H9 (cell line): ENCODE results near the gene CPA4. TPM values are rescaled to one million over a fixed set of nuclear protein-coding genes. Genes with fewer than 3 reads are reported as not detected.

Experiments
- DNase-seq: peaks from one replicate; pipeline ENCODE4 v3.0.0-alpha.2; 2017
- H2AFZ ChIP-seq: one replicate; pipeline ENCODE4 v1.6.1; 2013; ENCODE audit warnings: mild to moderate bottlenecking, low read length, control low read depth, moderate library complexity
- H2AK5ac ChIP-seq: 2 replicates; pipeline ENCODE4 v1.6.1; 2013; ENCODE audit warnings: low read length, control low read depth, mixed read lengths; ENCODE audit not compliant: insufficient read length
- H2BK120ac ChIP-seq: one replicate; pipeline ENCODE4 v1.6.1; 2013; ENCODE audit warnings: low read depth, mild to moderate bottlenecking, low read length, control low read depth, inconsistent platforms; ENCODE audit not compliant: poor library complexity, severe bottlenecking
- H2BK12ac ChIP-seq: 2 replicates; pipeline ENCODE4 v1.6.1; 2013; ENCODE audit warnings: low read length, control low read depth, mixed read lengths, low read depth; ENCODE audit not compliant: insufficient read length
- H2BK15ac ChIP-seq: 2 replicates; pipeline ENCODE4 v1.6.1; 2013; ENCODE audit warnings: low read depth, low read length, control low read depth
- H2BK20ac ChIP-seq: one replicate; pipeline ENCODE4 v1.6.1; 2013; ENCODE audit warnings: low read depth, mild to moderate bottlenecking, low read length, control low read depth, inconsistent platforms; ENCODE audit not compliant: poor library complexity, severe bottlenecking
- H2BK5ac ChIP-seq: 2 replicates; pipeline ENCODE4 v1.6.1; 2013; ENCODE audit warnings: low read length, control low read depth, mixed read lengths; ENCODE audit not compliant: insufficient read length
- H3K14ac ChIP-seq: 2 replicates; pipeline ENCODE4 v1.6.1; 2013; ENCODE audit warnings: low read length, control low read depth; ENCODE audit not compliant: insufficient read depth
- H3K18ac ChIP-seq: 2 replicates; pipeline ENCODE4 v1.6.1; 2013; ENCODE audit warnings: low read depth, mild to moderate bottlenecking, mixed read lengths, low read length, control low read depth; ENCODE audit not compliant: insufficient read length
- H3K23ac ChIP-seq: 2 replicates; pipeline ENCODE4 v1.6.1; 2013; ENCODE audit warnings: low read length, control low read depth, mixed read lengths, low read depth; ENCODE audit not compliant: insufficient read length
- H3K23me2 ChIP-seq: 2 replicates; pipeline ENCODE4 v1.6.1; 2013; ENCODE audit warnings: low read depth, mild to moderate bottlenecking, mixed read lengths, low read length, control low read depth; ENCODE audit not compliant: insufficient read length, poor library complexity, severe bottlenecking
- H3K27ac ChIP-seq: 2 replicates; pipeline ENCODE4 v1.5.1; 2013; ENCODE audit warnings: low read length, control low read depth, mixed read lengths, low read depth; ENCODE audit not compliant: insufficient read length
- H3K27me3 ChIP-seq: 2 replicates; pipeline ENCODE4 v1.6.1; 2013; ENCODE audit warnings: low read length, control low read depth, inconsistent platforms; ENCODE audit not compliant: insufficient read depth
- H3K4ac ChIP-seq: 2 replicates; pipeline ENCODE4 v1.6.1; 2013; ENCODE audit warnings: low read depth, mild to moderate bottlenecking, control low read depth, inconsistent platforms, low read length, moderate library complexity
- H3K4me1 ChIP-seq: 2 replicates; pipeline ENCODE4 v1.6.1; 2013; ENCODE audit warnings: low read length, control low read depth, inconsistent platforms; ENCODE audit not compliant: insufficient read depth
- H3K4me2 ChIP-seq: 2 replicates; pipeline ENCODE4 v1.6.1; 2013; ENCODE audit warnings: low read length, control low read depth, mixed read lengths; ENCODE audit not compliant: insufficient read length, insufficient read depth
- H3K56ac ChIP-seq: 2 replicates; pipeline ENCODE4 v1.6.1; 2013; ENCODE audit warnings: low read depth, mild to moderate bottlenecking, mixed read lengths, low read length, control low read depth; ENCODE audit not compliant: insufficient read length
- H3K79me1 ChIP-seq: 2 replicates; pipeline ENCODE4 v1.6.1; 2013; ENCODE audit warnings: low read depth, mild to moderate bottlenecking, moderate library complexity, low read length, control low read depth, inconsistent platforms; ENCODE audit not compliant: insufficient read depth, poor library complexity, severe bottlenecking
- H3K79me2 ChIP-seq: 2 replicates; pipeline ENCODE4 v1.6.1; 2013; ENCODE audit warnings: low read length, control low read depth, inconsistent platforms; ENCODE audit not compliant: insufficient read depth
- H3K9ac ChIP-seq: 2 replicates; pipeline ENCODE4 v1.6.1; 2013; ENCODE audit warnings: low read length, control low read depth, mixed read lengths; ENCODE audit not compliant: insufficient read length; ENCODE audit errors: extremely low read depth
- H3K9me3 ChIP-seq: one replicate; pipeline ENCODE4 v1.6.1; 2013; ENCODE audit warnings: low read depth, low read length, inconsistent platforms; ENCODE audit not compliant: control insufficient read depth
- H3T11ph ChIP-seq: one replicate; pipeline ENCODE4 v1.6.1; 2013; ENCODE audit warnings: mild to moderate bottlenecking, low read length, control low read depth, inconsistent platforms
- H4K20me1 ChIP-seq: one replicate; pipeline ENCODE4 v1.6.1; 2013; ENCODE audit not compliant: control insufficient read depth, insufficient read length, insufficient read depth
- H4K5ac ChIP-seq: 2 replicates; pipeline ENCODE4 v1.6.1; 2013; ENCODE audit warnings: low read depth, mild to moderate bottlenecking, mixed read lengths, low read length, control low read depth; ENCODE audit not compliant: insufficient read length
- H4K8ac ChIP-seq: replicated peaks from 2 replicates; pipeline ENCODE4 v1.6.1; 2013; ENCODE audit warnings: low read length, control low read depth, mixed read lengths, low read depth; ENCODE audit not compliant: insufficient read length
- H4K91ac ChIP-seq: 2 replicates; pipeline ENCODE4 v1.6.1; 2013; ENCODE audit warnings: low read depth, mild to moderate bottlenecking, moderate library complexity, mixed read lengths, low read length, control low read depth; ENCODE audit not compliant: insufficient read length
- H3K27ac Mint-ChIP-seq, 3 experiments: 2 replicates in 2 of 3; 3 replicates in 1 of 3; pipeline ENCODE4 v1.8.0; 2020 to 2021; ENCODE audit warnings: mixed read lengths in 3 of 3, mild to moderate bottlenecking in 1 of 3, moderate library complexity in 1 of 3
- H3K27me3 Mint-ChIP-seq: 2 replicates; pipeline ENCODE4 v1.8.0; 2021; ENCODE audit warnings: low read depth, mild to moderate bottlenecking, moderate library complexity, mixed read lengths
- H3K36me3 Mint-ChIP-seq, 3 experiments: 2 replicates in 2 of 3; 3 replicates in 1 of 3; pipeline ENCODE4 v1.8.0; 2020 to 2021; ENCODE audit warnings: low read depth in 3 of 3, mixed read lengths in 3 of 3; ENCODE audit not compliant: insufficient read depth in 1 of 3
- H3K4me1 Mint-ChIP-seq, 2 experiments: 2 replicates each; pipeline ENCODE4 v1.8.0; 2020; ENCODE audit warnings: mixed read lengths in 2 of 2
- H3K4me3 Mint-ChIP-seq, 2 experiments: 2 replicates in 1 of 2; 3 replicates in 1 of 2; pipeline ENCODE4 v1.8.0; 2020 to 2021; ENCODE audit warnings: mild to moderate bottlenecking in 2 of 2, mixed read lengths in 2 of 2, moderate library complexity in 1 of 2
- H3K9me3 Mint-ChIP-seq, 2 experiments: 2 replicates in 1 of 2; 3 replicates in 1 of 2; pipeline ENCODE4 v1.8.0; 2020; ENCODE audit warnings: mild to moderate bottlenecking in 2 of 2, mixed read lengths in 2 of 2, moderate library complexity in 1 of 2
- WGBS: extraction: QIAGEN DNeasy Blood & Tissue Kit; methylation state at CpG from one replicate; pipeline ENCODE4 v1.1.7; 2013; ENCODE audit warnings: missing lambda C conversion rate, low lambda C conversion rate, mixed read lengths; ENCODE audit not compliant: insufficient read length; ENCODE audit errors: extremely low coverage; 5-methylcytosine and 5-hydroxymethylcytosine counted together
- total RNA-seq: library from RNA; stranded (reverse); gene quantifications from 2 replicates; pipeline ENCODE4 v1.2.1, GENCODE V29; 2021
- TF ChIP-seq, protein P1 (sequence below): fragments of 200-600 bp; sonication (generic); conservative IDR thresholded peaks from 3 replicates; pipeline ENCODE4 v1.8.0; 2021; ENCODE audit warnings: antibody characterized with exemption, mild to moderate bottlenecking

Gene CPA4
- total RNA-seq, 1 experiment from 2014 or later: not detected

- no peak overlapping the region for H3K23ac ChIP-seq
These were observed 4.1 kb upstream of the CPA4 start for GRCh38 chr7:130288829-130289228.

More at GRCh38 chr7:130288829-130289228, 4.1 kb upstream of the CPA4 start:
- H3K27me3 Mint-ChIP-seq: no peaks in the 10 kb centered on the region; the same call in 1 of the 2 replicates
- H3K27ac Mint-ChIP-seq: no peak overlapping the region; a peak in 1 of 7 replicates
- H3K79me1 ChIP-seq: no peaks in the 10 kb centered on the region
- H3K23me2 ChIP-seq: no peaks in the 10 kb centered on the region
- H3K9me3 ChIP-seq: no peaks in the 10 kb centered on the region
- H3K4me1 ChIP-seq: no peaks in the 10 kb centered on the region
- TF ChIP-seq, protein P1, sequence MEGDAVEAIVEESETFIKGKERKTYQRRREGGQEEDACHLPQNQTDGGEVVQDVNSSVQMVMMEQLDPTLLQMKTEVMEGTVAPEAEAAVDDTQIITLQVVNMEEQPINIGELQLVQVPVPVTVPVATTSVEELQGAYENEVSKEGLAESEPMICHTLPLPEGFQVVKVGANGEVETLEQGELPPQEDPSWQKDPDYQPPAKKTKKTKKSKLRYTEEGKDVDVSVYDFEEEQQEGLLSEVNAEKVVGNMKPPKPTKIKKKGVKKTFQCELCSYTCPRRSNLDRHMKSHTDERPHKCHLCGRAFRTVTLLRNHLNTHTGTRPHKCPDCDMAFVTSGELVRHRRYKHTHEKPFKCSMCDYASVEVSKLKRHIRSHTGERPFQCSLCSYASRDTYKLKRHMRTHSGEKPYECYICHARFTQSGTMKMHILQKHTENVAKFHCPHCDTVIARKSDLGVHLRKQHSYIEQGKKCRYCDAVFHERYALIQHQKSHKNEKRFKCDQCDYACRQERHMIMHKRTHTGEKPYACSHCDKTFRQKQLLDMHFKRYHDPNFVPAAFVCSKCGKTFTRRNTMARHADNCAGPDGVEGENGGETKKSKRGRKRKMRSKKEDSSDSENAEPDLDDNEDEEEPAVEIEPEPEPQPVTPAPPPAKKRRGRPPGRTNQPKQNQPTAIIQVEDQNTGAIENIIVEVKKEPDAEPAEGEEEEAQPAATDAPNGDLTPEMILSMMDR: no peak
- no peaks in the 10 kb centered on the region for H3K27me3 ChIP-seq
- no peak overlapping the region for H3K27ac ChIP-seq
- H3K36me3 Mint-ChIP-seq: no peaks in the 10 kb centered on the region; a peak in 1 of 7 replicates
- H2AFZ ChIP-seq: no peak overlapping the region
- no peak overlapping the region for H3K4me3 Mint-ChIP-seq
- H3K14ac ChIP-seq: no peak overlapping the region
- H2AK5ac ChIP-seq: no peak overlapping the region
- no peak overlapping the region for H4K91ac ChIP-seq
- H2BK120ac ChIP-seq: no peak overlapping the region
- H4K8ac ChIP-seq: no peak overlapping the region
- no peak overlapping the region for H3T11ph ChIP-seq
- H3K9ac ChIP-seq: no peak overlapping the region
- H2BK20ac ChIP-seq: no peak overlapping the region
- no CpG with 5 or more reads among the region's 5 CpGs for WGBS
- no peak overlapping the region for H2BK5ac ChIP-seq
- H3K4me1 Mint-ChIP-seq: no peaks in the 10 kb centered on the region; a peak in 1 of 4 replicates
- H2BK15ac ChIP-seq: no peak overlapping the region
- H3K79me2 ChIP-seq: no peaks in the 10 kb centered on the region
- H3K4me2 ChIP-seq: no peak overlapping the region
- H3K4ac ChIP-seq: no peak overlapping the region
- no peaks in the 10 kb centered on the region for H4K20me1 ChIP-seq
- DNase-seq: no peak
- no peak overlapping the region for H2BK12ac ChIP-seq
- H3K9me3 Mint-ChIP-seq: peaks cover 0 to 3% of the 10 kb centered on the region in 2 experiments; a peak in 1 of 5 replicates
- no peak overlapping the region for H4K5ac ChIP-seq
- H3K18ac ChIP-seq: no peak overlapping the region
- no peak overlapping the region for H3K56ac ChIP-seq
